PFSK-1 (cell line): ENCODE results near the gene ASB8.

ENCODE experiments used
- POLR2AphosphoS5 ChIP-seq: IDR thresholded peaks from 2 replicates; pipeline ENCODE4 v1.6.1; 2012; ENCODE audit warnings: low read depth, mild to moderate bottlenecking, control low read depth, low read length, moderate library complexity
- SIN3A ChIP-seq: IDR thresholded peaks from 2 replicates; pipeline ENCODE4 v1.6.1; 2012; ENCODE audit warnings: mild to moderate bottlenecking, low read length, moderate library complexity, borderline replicate concordance; ENCODE audit not compliant: insufficient read depth
- TF ChIP-seq, protein P1 (sequence below), 2 experiments: IDR thresholded peaks; 2 replicates each; pipeline versions ENCODE4 v1.6.1 to v1.8.0; 2011 to 2012; ENCODE audit warnings: low read depth in 2 of 2, low read length in 2 of 2, control low read depth in 1 of 2, inconsistent platforms in 1 of 2, mild to moderate bottlenecking in 1 of 2, moderate library complexity in 1 of 2; ENCODE audit not compliant: insufficient read depth in 1 of 2

DNA sequence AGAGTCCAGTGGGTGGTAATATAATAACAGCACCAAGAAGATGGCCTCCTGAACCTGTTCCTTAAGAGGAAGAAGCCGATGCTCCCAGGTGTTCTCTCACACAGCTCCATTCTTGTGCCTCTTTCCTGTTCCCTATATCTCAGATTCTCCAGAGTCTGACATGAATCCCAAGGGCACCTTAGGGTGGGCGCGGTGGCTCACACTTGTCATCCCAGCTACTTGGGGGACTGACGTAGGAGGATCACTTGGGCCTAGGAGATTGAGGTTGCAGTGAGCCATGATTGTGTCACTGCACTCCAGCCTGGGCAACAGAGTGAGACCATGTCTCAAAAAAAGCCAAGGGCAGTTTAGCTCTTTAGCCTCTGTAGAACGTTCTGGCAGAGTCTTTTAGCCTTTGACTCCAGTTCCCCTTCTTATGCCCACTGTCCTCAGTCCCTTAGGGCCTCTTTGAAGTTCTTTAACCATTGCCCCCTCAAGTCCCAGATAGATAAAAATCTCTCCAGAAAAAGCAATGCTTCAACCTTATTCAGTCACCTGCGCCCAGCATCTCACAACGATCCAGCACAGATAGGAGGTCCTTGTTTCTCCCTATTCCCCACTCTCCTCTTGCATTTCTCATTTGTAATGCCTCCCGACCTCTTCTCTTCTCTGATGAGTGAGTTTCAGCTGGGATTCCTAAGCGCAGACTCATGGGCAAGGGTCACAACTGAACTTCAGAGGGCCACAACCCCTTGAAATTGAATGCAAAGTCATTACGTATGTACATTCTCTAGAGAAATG is 30.8 kb upstream of the ASB8 start:
- TF ChIP-seq, protein P1, sequence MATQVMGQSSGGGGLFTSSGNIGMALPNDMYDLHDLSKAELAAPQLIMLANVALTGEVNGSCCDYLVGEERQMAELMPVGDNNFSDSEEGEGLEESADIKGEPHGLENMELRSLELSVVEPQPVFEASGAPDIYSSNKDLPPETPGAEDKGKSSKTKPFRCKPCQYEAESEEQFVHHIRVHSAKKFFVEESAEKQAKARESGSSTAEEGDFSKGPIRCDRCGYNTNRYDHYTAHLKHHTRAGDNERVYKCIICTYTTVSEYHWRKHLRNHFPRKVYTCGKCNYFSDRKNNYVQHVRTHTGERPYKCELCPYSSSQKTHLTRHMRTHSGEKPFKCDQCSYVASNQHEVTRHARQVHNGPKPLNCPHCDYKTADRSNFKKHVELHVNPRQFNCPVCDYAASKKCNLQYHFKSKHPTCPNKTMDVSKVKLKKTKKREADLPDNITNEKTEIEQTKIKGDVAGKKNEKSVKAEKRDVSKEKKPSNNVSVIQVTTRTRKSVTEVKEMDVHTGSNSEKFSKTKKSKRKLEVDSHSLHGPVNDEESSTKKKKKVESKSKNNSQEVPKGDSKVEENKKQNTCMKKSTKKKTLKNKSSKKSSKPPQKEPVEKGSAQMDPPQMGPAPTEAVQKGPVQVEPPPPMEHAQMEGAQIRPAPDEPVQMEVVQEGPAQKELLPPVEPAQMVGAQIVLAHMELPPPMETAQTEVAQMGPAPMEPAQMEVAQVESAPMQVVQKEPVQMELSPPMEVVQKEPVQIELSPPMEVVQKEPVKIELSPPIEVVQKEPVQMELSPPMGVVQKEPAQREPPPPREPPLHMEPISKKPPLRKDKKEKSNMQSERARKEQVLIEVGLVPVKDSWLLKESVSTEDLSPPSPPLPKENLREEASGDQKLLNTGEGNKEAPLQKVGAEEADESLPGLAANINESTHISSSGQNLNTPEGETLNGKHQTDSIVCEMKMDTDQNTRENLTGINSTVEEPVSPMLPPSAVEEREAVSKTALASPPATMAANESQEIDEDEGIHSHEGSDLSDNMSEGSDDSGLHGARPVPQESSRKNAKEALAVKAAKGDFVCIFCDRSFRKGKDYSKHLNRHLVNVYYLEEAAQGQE (IDR thresholded peaks at IDR 0.05; ENCODE audit: insufficient read depth in 1 of 2, low read depth in 2 of 2, low read length in 2 of 2): no peak
- no peak for TF ChIP-seq POLR2AphosphoS5
- TF ChIP-seq SIN3A: no peak
